Left hindlimb (tissue), 1 donor: Measurements from ENCODE around the gene EIF5A2.
A peak's percentile ranks its signal among the peaks of the same experiment; 100 is the strongest.
"Not testable (repeated sequence)": the region's sequence is repeated elsewhere in the genome, so short reads cannot be mapped to it uniquely, and the experiment has no call there.

ENCODE experiments used
- DNase-seq: peaks from one replicate; pipeline ENCODE4 v3.0.0-alpha.2; 2018

EIF5A2 gene

GRCh38 chr3:170896333-170896732 lies 12.1 kb downstream of the EIF5A2 start:
- DNase-seq: not testable (repeated sequence)

GRCh38 chr3:170893895-170894294 lies 14.5 kb downstream of the EIF5A2 start:
- DNase-seq: no peak

DNA sequence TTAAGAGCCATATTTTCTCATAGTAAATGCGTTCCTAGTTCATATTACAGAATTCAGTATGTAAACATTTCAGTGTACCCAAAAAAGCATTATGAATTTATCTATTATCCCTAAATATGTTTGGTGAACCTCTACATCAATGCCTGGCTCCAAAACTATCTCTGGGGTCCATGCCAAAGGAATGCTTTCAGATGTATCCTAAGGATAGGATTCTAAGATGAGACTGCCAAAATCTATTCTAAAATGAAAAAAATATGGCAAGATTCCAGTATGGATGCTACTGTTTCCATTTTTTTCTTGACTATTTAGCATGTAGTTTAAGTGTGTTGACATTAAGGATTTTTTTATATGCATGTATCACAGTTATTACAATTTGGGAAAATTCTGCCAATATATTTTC lies 18.8 kb downstream of the EIF5A2 start:
- DNase-seq: no peak

- no peak for DNase-seq
Measured at GRCh38 chr3:170889132-170889531, 19.3 kb downstream of the EIF5A2 start.

DNA sequence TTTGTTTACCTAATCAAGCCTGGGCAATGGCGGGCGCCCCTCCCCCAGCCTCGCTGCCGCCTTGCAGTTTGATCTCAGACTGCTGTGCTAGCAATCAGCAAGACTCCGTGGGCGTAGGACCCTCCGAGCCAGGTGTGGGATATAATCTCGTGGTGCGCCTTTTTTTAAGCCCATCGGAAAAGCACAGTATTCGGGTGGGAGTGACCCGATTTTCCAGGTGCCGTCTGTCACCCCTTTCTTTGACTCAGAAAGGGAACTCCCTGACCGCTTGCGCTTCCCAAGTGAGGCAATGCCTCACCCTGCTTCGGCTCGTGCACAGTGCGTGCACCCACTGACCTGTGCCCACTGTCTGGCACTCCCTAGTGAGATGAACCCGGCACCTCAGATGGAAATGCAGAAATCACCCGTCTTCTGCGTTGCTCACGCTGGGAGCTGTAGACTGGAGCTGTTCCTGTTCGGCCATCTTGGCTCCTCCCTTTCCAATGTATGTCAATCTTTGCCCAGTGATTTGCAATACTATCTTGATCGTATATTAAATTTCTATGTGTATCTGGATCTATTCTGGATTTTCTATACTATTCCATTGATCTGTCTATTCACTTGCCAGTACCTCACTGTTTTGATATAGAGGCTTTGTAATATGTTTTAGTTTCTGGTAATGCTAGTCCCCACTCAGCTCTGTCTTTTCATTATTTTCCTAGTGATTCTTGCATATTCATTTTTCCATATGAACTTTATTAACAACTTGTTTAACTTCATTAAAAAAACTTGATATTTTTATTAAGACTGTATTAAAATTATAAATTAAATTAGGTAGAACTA lies 24.1 kb downstream of the EIF5A2 start:
- not testable (repeated sequence) for DNase-seq

GRCh38 chr3:170878688-170879087 lies 29.7 kb downstream of the EIF5A2 start:
- not testable (repeated sequence) for DNase-seq

GRCh38 chr3:170877311-170877710 lies 31.1 kb downstream of the EIF5A2 start:
- not testable (repeated sequence) for DNase-seq

GRCh38 chr3:170876537-170876936 lies 31.9 kb downstream of the EIF5A2 start:
- no peak for DNase-seq

- DNase-seq: peak; percentile 96
Measured at GRCh38 chr3:170869645-170870593, 38.5 kb downstream of the EIF5A2 start, which contains the start of gene RPL22L1. TSS of gene RPL22L1 (minus strand) at chr3:170870195. CDS start at chr3:170870167, 28 bp downstream.

- no peak for DNase-seq
Measured at GRCh38 chr3:170869239-170869590, 39.2 kb downstream of the EIF5A2 start.

DNA sequence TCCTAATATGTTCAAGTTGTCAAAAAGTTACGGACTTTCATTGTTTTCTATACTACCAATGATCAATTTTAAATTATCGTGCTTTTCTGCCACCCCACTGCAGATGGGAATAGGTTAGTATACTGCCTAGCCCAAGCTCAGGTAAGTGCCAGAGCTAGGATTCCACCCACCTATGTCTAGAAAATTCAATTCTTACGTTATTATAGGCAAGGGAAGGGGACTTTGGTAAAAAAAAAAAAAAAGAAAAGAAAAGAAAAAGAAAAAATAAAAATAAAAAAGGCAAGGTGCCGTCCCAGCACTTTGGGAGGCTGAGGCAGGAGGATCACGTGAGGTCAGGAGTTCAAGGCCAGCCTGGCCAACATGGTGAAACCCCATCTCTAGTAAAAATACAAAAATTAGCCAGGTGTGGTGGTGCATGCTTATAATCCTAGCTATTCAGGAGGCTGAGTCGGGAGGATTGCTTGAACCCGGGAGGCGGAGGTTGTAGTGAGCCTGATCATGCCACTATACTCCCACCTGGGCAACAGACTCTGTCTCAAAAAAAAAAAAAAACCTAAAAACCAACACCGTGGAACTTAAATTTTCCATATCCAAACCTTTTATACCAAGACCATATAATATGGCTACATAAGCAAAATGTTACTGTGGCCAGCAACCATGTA lies 39.7 kb downstream of the EIF5A2 start:
- DNase-seq: no peak

DNA sequence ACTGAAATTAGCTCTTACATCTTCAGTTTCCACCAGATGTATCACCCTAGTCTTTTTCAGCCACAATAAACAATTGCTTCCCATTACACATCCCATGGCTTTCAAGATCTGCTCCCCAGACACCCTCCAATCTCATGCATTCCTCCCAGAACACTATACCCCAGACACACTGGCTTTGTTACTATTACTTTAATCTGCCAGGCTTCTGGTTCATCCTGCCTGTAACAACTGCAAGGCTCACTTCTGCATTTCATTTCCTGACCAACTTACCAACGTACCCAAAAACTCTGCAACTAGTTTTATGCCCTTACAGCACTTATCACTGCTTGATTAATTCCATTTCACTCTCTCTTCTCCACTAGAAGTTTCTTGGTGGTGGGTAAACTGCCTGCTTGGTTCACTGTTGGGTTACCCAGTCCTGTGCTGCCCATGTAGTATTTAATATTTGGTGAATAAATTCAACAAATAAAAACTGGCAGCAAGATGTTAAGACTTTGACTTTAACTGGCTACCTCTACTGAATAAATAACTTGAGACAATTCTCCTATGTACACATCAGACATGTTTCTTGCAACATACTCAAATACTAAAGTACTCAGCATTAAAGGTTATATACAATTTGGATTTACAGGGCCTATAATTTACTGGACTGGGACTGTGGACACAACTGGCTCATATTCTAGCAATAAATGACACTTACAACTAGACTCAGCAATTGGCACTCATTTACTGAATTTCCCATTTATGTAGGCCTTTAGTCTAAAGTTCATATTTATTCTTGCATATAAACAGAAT lies 41.1 kb downstream of the EIF5A2 start:
- no peak for DNase-seq

GRCh38 chr3:170866499-170866898 lies 41.9 kb downstream of the EIF5A2 start:
- DNase-seq: no peak

- DNase-seq: no peak
Measured at GRCh38 chr3:170865209-170866094, 43.0 kb downstream of the EIF5A2 start.

DNA sequence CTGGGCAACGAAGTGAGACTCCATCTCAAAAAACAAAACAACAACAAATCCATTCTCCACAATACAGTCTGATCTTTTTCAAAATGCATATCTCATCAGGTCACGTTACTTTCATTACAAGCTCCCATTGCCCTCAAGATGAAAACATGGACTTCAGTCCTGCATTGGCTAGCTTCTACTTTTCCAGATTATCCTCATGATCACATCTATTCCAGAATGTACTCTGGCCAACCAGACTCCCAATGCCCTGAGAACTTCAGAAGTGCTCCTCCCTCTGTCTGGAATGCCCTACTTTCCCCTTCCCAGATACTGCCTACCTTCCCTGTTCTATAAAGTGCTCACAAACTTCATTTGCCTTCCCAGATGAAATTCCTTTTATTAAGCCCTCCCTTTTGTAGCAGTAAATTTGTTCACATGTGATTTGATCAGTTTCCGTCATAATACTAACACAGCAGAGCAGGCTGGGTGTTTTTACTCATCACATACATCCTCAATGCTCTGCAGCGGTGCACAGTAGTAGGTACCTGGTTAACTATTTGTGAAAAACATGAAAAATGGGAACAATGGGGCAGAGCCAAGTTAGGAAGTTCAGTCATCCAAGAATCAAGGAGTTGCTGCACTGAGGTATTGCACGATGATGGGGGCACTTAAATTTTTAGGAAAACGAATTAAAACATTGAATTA lies 43.8 kb downstream of the EIF5A2 start:
- DNase-seq: no peak

DNA sequence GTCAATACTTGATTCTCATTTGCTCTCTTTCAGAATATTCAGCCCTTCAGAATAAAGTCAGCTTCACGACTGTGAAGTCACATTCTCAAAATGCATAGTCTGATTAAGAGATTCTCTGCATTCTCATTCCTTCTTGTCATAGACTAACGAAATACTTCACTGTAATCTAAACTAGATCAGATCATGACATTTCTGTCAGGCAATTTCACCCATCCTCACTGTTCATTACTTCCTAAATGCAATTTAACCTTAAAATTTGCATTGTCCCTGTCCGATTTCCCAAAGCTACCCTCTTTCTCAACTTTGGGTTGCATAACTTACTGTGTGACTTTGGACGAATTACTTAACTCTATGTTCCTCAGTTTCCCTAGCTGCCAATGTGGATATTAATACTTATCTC lies 44.6 kb downstream of the EIF5A2 start:
- no peak for DNase-seq

DNA sequence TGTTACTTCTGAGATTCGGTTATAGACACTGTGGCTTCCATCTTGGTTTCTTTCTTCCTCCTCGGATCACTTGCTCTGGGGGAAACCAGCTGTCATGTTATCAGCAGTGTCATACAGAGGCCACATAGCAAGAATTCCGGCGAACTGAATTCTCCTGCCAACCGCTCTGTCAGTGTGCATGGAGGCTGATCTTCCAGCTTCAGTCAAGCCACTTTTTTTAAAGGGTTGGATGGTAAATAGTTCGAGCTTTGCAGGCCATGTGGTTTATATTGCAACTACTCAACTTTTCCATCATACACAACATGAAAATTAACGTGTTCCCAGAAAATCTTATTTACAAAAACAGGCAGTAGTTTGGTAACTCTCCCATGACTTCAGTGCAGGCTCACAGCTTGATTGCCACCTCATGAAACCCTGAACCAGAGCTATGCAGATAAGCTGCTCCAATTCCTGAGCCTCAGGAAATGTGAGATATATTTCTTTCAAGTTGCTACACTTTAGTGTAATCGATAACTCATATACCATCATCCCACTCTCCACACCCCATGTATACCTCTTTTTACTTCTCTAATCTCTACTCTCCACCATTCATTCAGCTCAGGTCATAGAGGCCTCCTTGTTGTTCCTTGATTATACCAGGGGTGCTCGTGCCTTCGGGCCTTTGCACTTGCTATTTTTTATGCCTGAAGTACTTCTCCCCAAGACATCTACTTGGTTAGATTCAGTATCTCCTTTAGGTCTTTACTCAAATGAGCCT lies 45.6 kb downstream of the EIF5A2 start:
- no peak for DNase-seq

- no peak for DNase-seq
Measured at GRCh38 chr3:170858599-170858998, 49.8 kb downstream of the EIF5A2 start.

DNA sequence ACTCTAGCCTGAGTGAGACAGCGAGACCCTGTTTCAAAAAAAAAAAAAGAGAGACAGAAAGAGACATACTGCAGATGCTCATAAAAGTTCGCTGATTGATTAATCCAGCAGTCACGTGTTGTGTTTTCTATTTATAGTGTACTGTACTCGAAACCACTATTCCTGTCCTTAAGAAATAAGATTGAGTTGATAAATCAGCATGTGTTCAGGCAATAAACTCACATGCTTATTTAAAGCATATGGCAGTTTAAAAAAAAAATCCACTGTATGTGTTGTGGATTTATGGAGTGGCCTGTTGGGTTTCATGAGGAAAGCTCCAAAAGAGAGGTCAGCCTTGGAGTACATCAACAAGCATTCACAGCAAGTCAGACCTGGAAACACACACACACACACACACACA lies 56.1 kb downstream of the EIF5A2 start:
- DNase-seq: no peak
